Stimulated activated CD8-positive, alpha-beta memory T cell treated with anti-CD3 and anti-CD28 coated beads, Interleukin-7, amount 100 ng/mL, for 48 hours (primary cell): ENCODE results near the gene DCC.
"Not testable (repeated sequence)": the region's sequence is repeated elsewhere in the genome, so short reads cannot be mapped to it uniquely, and the experiment has no call there.

ENCODE experiments used
- DNase-seq, 2 donors: peaks; one replicate each; pipeline ENCODE4 v3.0.0-alpha.2; 2020; ENCODE audit warnings: low read depth in 1 of 2; ENCODE audit errors: extremely low read depth in 1 of 2

Gene DCC

DNA sequence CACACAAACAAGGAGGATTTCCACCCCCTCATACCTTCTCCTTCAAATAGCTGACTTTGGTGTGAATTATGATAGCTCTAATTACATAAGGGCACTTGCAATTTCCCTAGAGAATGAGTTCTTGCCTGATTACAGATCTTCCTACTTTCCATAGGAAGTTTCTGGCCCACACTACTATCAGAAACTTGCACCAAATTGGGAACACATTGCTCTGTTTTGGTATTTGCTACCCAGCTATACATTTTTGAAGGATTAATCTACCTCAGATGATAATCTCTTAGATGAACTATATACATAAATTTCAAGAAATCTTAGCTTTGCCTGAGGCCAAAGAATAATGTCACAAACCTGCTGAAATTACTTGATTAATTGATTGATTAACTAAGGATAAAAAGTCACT, 4.9 kb downstream of the DCC start:
- DNase-seq: no peak

DNA sequence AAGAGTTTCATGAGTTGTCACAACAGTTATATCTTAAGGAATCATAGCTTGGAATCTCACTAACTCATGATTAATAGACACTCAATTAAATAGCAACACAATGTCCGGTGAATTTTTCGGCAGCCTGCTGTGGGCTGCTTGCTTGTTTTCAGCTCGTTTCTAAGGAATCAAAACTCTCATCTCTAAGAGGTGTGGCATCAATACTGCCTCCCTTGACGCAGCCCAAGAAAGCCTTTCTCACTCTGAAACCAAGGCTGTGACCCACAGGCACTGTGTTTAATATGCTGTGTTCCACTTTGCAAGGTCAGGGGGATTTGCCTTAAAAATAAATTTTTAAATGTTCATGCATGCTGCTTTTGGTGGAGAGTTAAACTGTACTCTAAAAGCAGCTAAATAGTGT, 5.4 kb downstream of the DCC start:
- no peak for DNase-seq

DNA sequence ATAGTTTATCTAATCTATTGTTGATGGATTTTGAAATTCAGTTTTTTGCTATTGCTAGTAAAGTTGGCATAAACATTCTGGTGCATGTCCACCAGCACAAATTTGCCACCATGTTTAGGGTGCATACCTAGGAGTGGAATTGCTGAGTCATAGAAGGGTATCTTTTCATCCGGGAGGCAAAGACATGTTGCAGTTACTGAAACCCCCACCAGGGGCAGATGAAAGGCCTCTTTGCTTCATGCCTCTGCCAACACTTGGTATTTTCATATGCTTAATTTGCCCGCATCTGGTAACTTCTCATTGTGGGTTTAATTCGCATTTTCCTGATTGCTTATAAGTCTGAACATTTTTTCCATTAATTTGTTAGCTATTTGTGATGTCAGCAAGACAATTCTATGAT, 8.2 kb downstream of the DCC start:
- DNase-seq: no peak

DNA sequence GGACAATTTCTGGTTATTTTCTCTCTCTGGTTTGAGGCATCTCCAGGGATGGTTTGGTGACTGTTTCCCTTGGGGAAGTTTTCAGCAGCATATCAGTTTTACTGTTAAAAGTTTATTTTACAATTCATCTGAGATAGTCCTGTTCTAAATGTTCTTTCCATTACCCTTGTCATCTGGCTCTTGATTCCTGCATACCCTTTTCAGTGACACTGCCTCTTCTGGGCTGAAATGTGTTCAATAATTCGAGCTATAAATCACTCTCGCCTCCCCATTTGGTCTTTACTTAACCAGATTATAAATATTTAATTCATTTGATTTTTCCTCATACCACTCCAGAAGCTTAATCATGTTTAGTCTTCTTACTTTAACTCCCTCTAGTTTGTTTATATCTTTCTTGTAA, 9.5 kb downstream of the DCC start:
- no peak for DNase-seq

DNA sequence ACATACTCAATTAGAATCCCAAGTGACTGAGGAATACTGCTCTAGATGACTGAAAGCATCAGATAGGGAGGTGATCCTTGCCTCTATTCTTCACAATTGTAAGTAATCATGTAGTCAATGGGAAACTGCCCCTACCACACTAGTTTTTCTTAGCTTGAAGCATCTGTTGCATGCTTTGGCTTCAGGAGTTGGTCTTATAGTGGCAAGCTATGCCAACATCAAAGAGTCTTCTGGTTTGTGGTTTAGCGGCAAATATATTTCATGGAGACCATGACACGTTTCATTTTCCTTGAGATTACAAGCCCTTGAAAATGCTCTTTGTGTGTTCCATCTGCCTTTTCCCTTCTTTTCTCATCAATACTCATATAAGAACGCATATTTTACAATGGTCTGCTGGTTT, 12.9 kb downstream of the DCC start:
- no peak for DNase-seq

DNA sequence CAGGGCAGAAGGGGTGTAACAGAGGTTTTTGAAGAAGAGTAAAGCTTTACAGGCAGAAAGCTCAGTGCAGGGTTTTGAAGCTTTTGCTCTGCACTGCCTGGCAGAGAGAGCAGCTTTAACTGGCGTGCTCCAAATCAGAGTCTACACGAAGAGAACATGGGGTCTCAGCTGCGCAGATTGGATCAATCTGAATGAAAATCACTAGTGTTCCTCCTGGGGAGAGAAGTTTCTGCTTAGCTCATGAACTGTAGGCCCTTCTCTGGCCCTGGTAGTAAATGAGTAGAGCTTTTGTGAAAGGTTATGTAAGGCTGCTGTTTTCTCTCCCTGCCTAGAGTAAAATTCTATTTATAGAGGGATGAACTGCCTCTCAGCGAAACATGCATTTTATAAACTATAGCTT, 13.6 kb downstream of the DCC start:
- no peak for DNase-seq

DNA sequence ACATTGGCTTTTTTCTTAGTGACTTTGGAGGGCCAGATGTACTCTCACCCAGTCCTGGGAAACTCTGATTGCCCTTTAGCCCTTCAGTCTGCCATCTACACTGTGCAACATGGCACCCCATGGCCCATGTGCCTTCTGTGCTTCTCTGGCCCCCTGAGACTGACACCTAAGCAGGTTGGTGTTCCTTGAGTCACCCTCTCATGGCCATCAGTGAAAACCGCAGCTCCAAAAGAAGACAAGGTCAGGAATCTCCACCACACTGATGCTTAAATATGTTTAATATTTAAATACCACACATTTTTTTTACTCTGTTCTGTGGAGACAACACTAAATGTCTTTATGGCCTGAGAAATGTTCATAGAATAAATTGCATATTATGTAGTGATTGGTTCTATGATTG, 23.9 kb downstream of the DCC start:
- DNase-seq: no peak

DNA sequence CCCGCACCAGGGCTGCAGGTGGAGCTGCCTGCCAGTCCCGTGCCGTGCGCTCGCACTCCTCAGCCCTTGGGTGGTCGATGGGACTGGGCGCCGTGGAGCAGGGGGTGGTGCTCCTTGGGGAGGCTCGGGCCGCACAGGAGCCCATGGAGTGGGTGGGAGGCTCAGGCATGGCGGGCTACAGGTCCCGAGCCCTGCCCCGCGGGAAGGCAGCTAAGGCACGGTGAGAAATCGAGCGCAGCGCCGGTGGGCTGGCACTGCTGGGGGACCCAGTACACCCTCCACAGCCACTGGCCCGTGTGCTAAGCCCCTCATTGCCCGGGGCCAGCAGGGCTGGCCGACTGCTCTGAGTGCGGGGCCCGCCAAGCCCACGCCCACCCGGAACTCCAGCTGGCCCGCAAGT, 26.9 kb downstream of the DCC start:
- not testable (repeated sequence) for DNase-seq

DNA sequence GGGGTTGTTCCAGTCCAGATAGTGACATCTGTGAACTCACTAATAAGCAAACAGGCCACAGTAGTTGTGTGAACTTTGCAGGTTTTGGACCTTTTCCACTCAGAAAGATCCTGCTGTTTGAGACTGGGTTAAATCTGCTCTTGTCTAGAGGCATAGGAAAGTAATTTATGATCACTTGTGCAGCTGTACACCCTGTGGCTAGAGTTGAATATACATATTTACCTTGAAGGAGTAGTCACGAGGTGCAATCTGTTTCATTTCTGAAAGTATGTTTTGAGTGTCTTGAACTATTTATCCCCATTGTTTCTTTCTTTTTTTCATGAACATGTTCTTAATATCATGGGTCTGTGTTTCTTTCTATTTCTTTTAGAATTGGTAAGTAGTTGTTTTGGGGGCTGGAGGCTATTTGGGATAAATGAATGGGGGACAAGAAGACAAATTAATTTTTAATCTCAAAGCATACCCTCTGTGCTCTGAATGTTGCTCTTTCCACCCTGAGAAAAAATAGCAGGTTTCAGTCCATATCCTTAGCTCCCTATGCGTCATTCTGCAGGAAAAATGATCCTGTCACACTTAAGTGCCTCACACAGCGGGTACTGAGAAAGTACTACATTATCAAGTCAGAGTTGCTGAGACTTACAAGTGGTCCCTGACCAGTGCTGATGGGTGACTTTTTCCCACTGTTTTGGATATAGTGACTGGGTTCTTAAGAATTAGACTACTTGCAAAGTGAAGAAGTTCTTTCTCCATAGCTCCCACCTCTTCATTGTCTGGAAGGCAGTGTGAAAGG, 28.2 kb downstream of the DCC start:
- DNase-seq: no peak

DNA sequence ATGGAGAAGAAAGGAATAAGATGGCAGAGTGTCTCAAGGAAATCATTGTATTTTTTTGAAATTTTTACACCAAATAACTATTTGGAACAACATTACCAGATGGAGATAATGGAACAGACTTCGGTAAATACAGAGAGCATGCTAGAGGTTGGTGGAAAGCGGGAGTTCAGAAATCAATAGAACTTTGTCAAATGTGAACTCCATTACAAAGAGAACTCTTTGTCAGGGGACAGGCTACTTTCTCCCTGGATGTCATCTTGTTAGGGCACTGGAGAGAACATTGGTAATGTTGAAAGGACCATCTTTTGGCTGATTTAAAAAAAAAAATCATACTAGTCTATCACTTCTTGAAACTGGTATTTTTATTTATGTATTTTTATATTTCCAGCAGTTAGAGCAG, 30.8 kb downstream of the DCC start:
- DNase-seq: no peak

DNA sequence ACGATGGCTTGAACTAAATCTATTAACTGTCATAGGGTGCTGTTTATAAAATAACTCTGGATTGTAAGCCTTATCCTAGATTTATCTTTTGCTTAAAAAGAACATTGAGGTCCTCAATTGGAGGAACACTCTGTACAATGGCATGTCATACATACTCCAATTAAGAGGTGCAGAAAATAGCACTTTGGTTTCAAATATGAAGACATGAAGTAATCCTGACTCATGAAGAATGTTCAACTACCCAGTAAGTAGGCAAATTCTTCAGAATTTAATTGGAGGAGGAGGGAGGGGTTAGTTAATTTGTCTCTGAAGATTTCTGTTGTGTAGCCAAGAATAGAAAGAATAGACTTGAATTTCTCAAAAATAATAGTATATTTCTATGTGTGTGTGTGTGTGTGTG, 36.1 kb downstream of the DCC start:
- no peak for DNase-seq

DNA sequence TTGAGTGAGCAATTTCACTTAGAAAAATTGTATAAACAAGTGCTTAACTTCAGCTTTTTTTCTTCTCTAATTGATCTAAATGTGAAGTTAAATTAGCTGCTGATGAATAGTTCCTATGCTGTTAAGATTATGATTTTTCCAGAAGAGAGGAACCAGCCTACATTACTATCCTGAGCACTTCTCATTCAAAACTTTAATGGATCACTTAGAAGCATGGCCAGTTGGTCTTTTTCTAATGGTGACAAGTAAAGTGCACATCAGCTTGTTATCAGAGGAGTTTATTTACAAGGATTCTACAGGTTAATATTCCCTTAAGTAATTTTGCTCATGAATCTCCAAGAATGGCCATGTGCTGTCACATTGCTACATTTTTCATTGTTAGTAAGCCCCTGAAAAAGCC, 37.1 kb downstream of the DCC start:
- no peak for DNase-seq

DNA sequence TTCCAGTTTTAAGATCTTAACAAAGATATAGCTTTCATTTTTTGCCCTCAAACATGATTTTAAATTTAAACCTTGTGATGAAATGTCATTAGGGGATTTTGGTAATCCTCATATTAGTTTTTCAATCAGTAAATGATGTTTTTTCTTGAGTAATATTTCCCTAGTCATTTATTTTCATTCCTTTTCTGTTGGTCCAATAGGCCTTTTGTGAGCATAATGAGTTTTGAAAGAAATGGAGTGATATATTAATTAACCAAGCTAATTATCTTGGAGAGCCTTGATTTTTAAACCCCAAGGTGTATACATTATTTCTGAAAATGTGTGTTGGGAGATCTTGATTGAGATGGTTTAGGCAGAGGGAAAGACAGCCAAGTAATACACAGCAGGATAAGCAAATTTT, 46.3 kb downstream of the DCC start:
- DNase-seq: no peak

DNA sequence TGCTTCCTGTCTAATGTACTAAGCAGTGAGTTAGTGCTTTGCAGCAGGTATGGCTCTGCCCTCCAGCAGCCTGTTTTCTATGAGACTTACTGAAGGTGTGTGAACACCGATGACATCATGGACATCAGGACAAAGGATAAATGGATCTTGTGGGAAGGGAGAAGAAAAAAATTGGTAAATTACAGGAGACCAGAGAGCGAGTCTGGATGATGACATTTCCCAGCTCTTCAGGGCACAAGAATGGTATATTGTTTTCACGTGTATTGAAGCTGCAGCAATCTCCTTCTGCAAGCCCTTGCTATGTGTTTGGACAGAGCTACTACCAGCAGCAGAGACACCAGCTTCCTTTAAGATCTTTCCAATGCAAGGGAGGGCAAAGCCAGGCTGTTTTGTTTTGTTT, 47.2 kb downstream of the DCC start:
- DNase-seq: no peak

DNA sequence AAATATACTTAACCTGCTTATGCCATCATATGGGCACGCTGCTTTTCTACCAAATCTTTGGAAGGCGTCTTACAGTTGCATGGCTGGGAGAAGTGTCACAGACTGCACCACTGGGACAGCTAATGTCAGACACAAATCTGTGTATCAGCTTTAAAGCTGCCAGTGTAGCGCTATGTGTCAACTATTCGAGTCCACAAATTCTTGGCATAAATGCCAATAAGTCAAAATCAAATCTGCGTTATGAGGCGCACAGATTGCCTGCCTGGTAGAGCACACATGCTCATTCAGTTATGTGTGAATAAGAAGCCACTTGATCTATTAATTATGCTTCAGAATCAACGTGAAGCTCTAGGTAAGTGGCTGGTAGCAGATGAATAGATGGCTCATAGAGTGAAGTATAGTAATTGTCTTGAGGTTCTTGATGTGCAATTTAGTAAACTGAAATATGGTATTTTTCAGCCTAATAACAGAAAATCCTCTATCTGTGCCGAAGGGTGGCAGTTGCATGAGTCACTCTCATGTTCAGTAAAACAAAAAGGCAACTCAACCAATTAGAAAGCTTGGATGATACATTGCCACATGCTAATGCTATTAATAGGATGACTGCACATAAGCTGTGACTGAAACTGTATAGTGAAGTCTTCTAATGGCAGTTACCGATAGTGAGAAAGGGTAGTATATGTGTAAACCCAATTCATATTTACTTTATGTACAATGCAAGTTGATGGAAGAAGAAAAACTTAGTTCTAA, 52.0 kb downstream of the DCC start:
- no peak for DNase-seq

DNA sequence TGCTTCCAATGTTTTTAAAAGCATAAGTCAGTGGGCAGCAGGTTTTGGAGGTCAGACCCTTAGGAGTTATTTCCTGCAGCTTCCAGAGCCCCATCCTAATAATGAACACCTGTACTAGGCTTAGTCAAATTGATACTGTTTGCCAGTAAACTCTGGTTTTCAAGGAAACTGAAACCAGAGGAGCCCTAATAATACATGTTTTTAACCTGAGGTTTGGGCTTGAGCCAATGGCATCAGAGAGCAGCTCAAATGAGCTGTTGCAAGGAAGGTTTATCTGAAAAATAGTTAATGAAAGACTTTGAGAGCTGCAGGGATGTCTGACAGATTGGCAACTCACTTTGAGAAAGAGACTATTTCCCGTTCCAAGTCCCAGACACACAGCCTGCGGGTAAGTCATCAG, 54.6 kb downstream of the DCC start:
- no peak for DNase-seq

DNA sequence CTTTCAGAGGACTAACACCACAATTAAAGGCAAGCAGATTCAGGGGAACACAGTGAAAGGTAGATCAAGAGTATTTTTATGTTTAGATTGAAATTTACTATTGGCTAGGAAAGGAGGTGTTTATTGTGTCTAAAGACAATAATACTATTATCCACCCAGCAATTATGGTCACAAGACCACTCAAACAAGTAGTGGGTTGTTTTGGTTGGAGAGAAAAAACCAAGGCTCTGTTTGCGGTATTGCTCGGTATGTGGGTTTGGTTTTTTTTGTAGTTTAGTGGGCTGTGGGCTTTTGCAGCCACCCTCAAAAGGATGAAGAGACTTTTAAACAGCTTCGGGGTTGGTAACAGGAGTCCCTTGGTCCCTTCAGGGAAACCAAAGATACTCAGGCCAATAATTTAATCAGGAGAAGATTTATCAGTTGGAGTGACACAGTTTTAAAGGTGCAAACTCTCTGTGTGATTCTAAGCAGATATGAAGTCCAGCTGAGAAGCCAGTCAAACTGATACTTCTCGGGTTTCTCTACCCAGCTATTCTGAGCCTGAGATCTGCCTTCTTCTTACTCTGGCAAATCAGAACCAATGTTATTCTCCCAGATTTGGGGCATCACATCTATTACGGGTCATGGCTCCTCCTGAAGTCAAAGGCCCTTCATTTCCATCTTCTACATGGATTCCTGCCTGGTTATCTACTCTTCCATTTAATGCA, 55.3 kb downstream of the DCC start:
- DNase-seq: no peak

DNA sequence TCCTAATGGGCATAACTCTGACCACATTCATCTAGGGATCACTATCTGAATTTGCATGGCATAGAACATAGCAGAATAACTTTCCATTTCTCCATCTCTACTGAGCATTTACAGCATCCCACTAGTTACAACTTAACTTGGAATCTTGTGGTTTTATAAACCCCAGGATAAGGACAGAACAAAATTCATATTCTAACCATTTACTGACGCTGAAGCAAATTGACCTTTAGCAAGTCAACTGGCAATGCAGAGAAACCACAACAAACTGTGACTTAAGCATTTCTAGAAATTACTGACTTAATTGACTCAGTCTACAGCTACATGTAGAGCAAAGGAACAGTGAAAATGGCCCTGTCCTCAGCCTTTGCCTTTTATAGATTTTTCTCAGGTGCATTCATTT, 61.2 kb downstream of the DCC start:
- DNase-seq: no peak

DNA sequence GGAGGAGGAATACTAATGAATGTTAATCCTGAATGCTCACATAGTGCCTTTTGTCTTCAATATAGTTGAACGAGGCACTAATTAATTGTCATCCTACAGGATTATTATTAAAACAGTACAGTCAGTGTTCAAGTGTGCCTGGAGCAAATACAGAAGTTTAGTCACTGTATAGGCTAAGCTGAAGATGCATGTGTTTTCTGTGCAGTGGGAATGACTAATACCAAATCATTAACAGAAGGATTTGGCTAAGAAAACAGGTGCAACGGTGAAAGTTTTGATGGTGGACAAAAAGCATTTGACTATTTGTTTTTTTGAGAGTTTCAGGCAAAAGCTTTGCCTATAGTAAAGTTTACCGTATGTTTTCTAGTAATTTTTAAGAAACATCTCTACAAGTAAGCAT, 62.8 kb downstream of the DCC start:
- DNase-seq: no peak

DNA sequence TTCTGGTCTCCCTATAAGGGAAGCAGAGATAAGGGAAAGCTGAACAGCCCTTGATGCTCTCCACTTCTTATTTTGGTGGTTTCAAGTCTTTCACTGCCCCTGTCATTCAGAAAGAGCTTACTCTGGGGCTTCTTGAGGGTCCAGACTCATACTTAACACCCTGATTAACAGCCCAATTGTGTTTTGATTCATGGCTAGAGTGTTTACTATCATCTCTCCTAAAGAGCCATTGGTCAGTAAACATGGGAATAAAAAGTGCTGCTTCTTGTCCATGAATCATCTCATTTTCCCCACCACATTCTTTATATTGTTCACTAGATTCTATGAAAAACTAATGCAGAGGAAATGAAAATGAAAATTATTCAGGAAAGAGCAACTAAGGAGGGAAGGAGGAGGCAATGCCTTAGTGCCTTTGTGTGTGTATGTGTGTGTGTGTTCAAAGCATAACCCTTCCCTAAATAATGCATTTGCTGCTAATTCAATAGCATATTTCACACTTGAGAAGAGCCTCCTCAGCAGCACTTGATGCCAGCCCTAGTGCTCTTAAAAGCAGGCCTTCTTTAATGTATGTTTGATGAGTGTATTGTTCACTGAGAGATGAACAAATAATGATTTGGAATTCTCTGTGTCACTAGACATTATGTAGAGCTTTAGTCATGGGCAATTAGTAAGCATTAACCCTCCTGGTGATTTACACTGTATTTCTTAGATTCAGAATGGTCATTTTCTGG, 63.5 kb downstream of the DCC start:
- no peak for DNase-seq

DNA sequence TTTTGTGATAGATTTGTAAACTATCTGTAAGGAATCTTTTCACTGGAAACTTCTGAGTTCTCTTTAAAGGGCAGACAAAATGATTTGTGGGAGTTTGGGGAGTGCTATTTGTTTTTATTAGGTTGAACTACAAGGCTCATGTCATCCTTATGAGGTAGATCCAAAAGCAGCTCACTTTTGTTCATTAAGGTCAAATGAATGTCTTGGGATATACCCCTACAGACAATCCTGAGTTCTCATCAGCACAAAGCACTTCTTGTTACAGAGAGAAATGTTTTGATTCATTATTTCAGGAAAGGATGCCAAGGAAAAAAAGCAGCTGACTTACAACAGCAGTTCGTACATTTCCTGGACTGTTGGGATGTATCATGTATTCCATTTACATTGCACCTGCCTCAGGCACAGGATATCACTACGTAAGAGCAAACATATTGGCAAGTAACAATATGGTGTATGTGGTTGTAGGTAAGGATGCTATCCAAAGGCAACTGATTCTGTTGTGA, 68.9 kb downstream of the DCC start:
- DNase-seq: no peak
